Endodermal cell (in vitro differentiated cells): ENCODE results near the gene TIGD1. TPM values are rescaled to one million over a fixed set of nuclear protein-coding genes. Genes with fewer than 3 reads are reported as not detected.
"Not testable (repeated sequence)": the region's sequence is repeated elsewhere in the genome, so short reads cannot be mapped to it uniquely, and the experiment has no call there.

Experiments used
- DNase-seq: peaks from one replicate; pipeline ENCODE4 v3.0.0-alpha.2; 2017
- H3K27ac ChIP-seq: 2 replicates; pipeline ENCODE4 v1.5.1; 2013; ENCODE audit warnings: mild to moderate bottlenecking, low read depth, low read length, moderate library complexity
- H3K27me3 ChIP-seq: 2 replicates; pipeline ENCODE4 v1.6.1; 2013; ENCODE audit warnings: mild to moderate bottlenecking, low read length, moderate library complexity; ENCODE audit not compliant: insufficient read depth, control insufficient read depth, poor library complexity, severe bottlenecking
- H3K36me3 ChIP-seq: 2 replicates; pipeline ENCODE4 v1.7.0; 2013; ENCODE audit warnings: mild to moderate bottlenecking, low read length, moderate library complexity; ENCODE audit not compliant: control insufficient read depth, insufficient read depth
- H3K4me1 ChIP-seq: one replicate; pipeline ENCODE4 v1.7.0; 2013; ENCODE audit warnings: low read length; ENCODE audit not compliant: control insufficient read depth, insufficient read depth
- H3K4me3 ChIP-seq: 2 replicates; pipeline ENCODE4 v1.5.1; 2013; ENCODE audit warnings: mild to moderate bottlenecking, low read length, moderate library complexity
- H3K9ac ChIP-seq: 2 replicates; pipeline ENCODE4 v1.6.1; 2013; ENCODE audit warnings: mild to moderate bottlenecking, low read length, moderate library complexity; ENCODE audit not compliant: poor library complexity, severe bottlenecking; ENCODE audit errors: extremely low read depth
- H3K9me3 ChIP-seq: 2 replicates; pipeline ENCODE4 v1.6.1; 2013; ENCODE audit warnings: mild to moderate bottlenecking, low read length, moderate library complexity; ENCODE audit not compliant: control insufficient read depth
- H3K27ac Mint-ChIP-seq: 2 replicates; pipeline ENCODE4 v1.8.0; 2020; ENCODE audit warnings: mixed read lengths
- H3K27me3 Mint-ChIP-seq: 2 replicates; pipeline ENCODE4 v1.8.0; 2021; ENCODE audit warnings: mild to moderate bottlenecking, mixed read lengths; ENCODE audit not compliant: insufficient read depth
- H3K36me3 Mint-ChIP-seq: 2 replicates; pipeline ENCODE4 v1.8.0; 2020; ENCODE audit warnings: low read depth, mixed read lengths
- H3K4me1 Mint-ChIP-seq: 2 replicates; pipeline ENCODE4 v1.8.0; 2020; ENCODE audit warnings: mixed read lengths
- H3K4me3 Mint-ChIP-seq: 2 replicates; pipeline ENCODE4 v1.8.0; 2020; ENCODE audit warnings: mild to moderate bottlenecking, moderate library complexity, mixed read lengths
- H3K9me3 Mint-ChIP-seq: 2 replicates; pipeline ENCODE4 v1.8.0; 2020; ENCODE audit warnings: mild to moderate bottlenecking, mixed read lengths
- WGBS, 2 experiments: methylation state at CpG; one replicate each; pipeline versions ENCODE4 v1.1.5 to v1.1.7; 2013; ENCODE audit warnings: missing lambda C conversion rate in 2 of 2, mixed read lengths in 1 of 2; ENCODE audit not compliant: insufficient coverage in 1 of 2, insufficient read length in 1 of 2; 5-methylcytosine and 5-hydroxymethylcytosine counted together
- total RNA-seq, 2 donors: library from RNA; stranded (reverse); fragmentation: NEBNext Ultra II Directional in 1 of 2; extraction: Animal tissue kit (Norgen Biotek cat#: 25700) in 1 of 2; gene quantifications; 2 replicates in 1 of 2; 3 replicates in 1 of 2; pipeline ENCODE4 v1.2.1, GENCODE V29; 2021
- TF ChIP-seq, protein P1 (sequence below): fragments of 200-600 bp; sonication (generic); conservative IDR thresholded peaks from 2 replicates; pipeline ENCODE4 v1.5.0; 2021; ENCODE audit warnings: antibody characterized with exemption, mild to moderate bottlenecking

The TIGD1 gene
- total RNA-seq, 2 donors from 2014 or later, result 6.5 to 6.7 TPM

DNA sequence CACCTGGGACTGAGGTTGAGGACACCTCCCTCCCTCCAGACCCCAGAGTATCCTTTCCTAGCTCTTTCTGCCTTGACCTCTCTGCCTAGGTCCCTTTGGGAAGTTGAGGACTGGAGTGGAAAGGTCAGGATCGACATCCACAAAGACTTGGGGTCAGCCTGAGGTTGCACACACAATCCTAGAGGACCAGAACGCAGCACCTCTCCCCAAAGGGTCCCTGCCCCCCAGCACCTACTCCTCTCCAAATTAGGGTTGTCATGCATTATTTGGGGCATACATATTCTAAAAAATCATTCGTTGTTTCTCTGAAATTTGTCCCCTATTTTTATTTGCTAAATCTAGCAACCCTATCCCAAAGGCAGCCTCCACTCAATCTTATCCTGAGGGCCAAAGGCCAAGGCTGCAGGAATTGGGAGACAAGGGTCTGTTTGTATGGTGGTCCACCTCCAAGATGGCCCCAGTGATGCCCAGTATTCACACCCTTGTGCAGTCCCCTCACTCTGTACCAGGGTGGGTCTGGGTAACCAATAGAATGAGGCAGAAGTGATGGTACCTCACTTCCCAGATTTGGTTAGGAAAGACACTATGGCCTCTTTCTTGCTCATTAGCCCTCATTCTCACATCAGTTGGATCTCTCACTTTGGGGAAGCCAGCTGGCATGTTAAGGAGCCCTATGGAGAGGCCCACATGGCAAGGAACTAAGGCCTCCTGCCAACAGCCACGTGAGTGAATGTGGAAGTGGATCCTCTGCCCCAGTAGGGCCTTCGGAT, 14.4 kb downstream of the TIGD1 start:
- 75 to 87% methylated on average over 2 to 5 of the region's 5 CpGs for WGBS, 2 experiments
- Histone ChIP-seq H3K27me3 (no peaks in the 10 kb centered on the region), H3K4me1 (no peaks in the 10 kb centered on the region), H3K4me3 (no peak overlapping the region), H3K36me3 (no peaks in the 10 kb centered on the region), H3K27ac (no peak overlapping the region), H3K9me3 (peaks cover 6% of the 10 kb centered on the region), H3K9ac (no peak overlapping the region)
- Mint-ChIP-seq H3K4me3 (no peak overlapping the region), H3K4me1 (peaks cover 6% of the 10 kb centered on the region), H3K27ac (no peak overlapping the region), H3K9me3 (peaks cover 2% of the 10 kb centered on the region), H3K27me3 (peaks cover 2% of the 10 kb centered on the region), H3K36me3 (no peaks in the 10 kb centered on the region)
- DNase-seq, result no peak
- TF ChIP-seq, protein P1, sequence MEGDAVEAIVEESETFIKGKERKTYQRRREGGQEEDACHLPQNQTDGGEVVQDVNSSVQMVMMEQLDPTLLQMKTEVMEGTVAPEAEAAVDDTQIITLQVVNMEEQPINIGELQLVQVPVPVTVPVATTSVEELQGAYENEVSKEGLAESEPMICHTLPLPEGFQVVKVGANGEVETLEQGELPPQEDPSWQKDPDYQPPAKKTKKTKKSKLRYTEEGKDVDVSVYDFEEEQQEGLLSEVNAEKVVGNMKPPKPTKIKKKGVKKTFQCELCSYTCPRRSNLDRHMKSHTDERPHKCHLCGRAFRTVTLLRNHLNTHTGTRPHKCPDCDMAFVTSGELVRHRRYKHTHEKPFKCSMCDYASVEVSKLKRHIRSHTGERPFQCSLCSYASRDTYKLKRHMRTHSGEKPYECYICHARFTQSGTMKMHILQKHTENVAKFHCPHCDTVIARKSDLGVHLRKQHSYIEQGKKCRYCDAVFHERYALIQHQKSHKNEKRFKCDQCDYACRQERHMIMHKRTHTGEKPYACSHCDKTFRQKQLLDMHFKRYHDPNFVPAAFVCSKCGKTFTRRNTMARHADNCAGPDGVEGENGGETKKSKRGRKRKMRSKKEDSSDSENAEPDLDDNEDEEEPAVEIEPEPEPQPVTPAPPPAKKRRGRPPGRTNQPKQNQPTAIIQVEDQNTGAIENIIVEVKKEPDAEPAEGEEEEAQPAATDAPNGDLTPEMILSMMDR, result no peak

DNA sequence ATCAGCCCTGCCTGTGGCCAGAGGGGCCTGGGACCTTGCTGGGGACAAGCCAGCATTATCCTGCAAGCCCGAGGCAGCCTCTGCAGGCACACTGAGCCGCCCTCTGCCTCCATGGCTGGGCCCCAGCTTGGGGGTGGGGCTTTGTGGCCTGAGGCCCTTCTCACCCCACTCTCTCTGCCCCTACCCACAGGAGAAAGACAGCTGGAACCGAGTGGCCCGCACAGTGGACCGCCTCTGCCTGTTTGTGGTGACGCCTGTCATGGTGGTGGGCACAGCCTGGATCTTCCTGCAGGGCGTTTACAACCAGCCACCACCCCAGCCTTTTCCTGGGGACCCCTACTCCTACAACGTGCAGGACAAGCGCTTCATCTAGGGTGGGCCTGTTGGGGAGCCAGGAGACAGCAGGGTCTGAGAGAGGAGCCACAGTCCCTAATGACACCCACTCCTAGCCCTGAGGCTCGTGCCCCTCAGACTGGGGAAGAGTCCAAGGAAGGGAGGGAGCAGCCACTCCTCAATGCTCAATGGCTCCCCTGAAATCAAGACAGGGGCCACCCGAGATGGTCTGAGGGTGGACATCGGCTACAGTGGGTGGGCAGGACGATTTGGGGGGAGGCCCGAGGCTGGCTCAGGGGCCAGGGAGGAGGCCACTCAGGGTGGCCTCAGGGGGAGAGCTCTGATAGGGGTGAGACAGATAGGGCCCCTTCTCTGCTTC, 15.3 kb downstream of the TIGD1 start:
- WGBS, 2 experiments, result 86 to 93% methylated on average over 5 to 14 of the region's 14 CpGs
- Histone ChIP-seq H3K9ac (no peak overlapping the region), H3K4me1 (no peaks in the 10 kb centered on the region), H3K36me3 (no peaks in the 10 kb centered on the region), H3K4me3 (no peak overlapping the region), H3K27me3 (no peaks in the 10 kb centered on the region), H3K27ac (no peak overlapping the region), H3K9me3 (peaks cover 6% of the 10 kb centered on the region)
- TF ChIP-seq, protein P1, result no peak
- H3K9me3 Mint-ChIP-seq, result peaks cover 2% of the 10 kb centered on the region
- H3K4me1 Mint-ChIP-seq, result peaks cover 6% of the 10 kb centered on the region
- H3K4me3 Mint-ChIP-seq, result no peak overlapping the region
- H3K27me3 Mint-ChIP-seq, result peaks cover 2% of the 10 kb centered on the region
- no peak overlapping the region for H3K27ac Mint-ChIP-seq
- DNase-seq, result no peak
- H3K36me3 Mint-ChIP-seq, result no peaks in the 10 kb centered on the region

DNA sequence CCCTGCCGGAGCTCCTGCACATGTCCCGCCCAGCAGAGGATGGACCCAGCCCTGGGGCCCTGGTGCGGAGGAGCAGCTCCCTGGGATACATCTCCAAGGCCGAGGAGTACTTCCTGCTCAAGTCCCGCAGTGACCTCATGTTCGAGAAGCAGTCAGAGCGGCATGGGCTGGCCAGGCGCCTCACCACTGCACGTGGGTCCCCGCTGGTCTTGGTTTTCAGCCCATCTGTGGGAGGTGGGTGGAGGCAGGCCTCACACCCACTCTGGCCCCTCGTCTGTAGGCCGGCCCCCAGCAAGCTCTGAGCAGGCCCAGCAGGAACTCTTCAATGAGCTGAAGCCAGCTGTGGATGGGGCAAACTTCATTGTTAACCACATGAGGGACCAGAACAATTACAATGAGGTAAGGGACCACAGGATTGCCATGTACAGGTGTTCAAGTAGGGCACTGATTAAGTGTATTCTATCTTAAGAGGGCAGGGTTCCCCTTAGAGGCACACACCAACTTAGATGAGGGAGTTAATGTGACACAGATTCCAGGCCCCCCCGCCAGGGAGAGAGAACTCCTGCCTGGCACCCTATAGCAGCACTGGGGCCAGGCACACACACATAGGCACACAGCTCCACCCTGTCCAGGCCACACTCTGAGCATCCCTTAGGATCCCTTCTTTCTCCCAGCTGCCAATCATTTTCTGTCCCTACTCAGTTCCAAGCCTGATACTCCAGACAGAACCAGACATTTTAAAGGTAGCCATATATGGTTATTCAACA, 16.2 kb downstream of the TIGD1 start:
- H3K4me1 Mint-ChIP-seq, result peaks cover 6% of the 10 kb centered on the region
- no peak overlapping the region for H3K27ac Mint-ChIP-seq
- Histone ChIP-seq H3K27me3 (no peaks in the 10 kb centered on the region), H3K9ac (no peak overlapping the region), H3K36me3 (no peaks in the 10 kb centered on the region), H3K27ac (no peak overlapping the region), H3K4me1 (no peaks in the 10 kb centered on the region), H3K9me3 (peaks cover 6% of the 10 kb centered on the region), H3K4me3 (no peak overlapping the region)
- no peaks in the 10 kb centered on the region for H3K36me3 Mint-ChIP-seq
- WGBS, 2 experiments, result 88% methylated on average over 3 to 13 of the region's 13 CpGs
- no peak overlapping the region for H3K4me3 Mint-ChIP-seq
- DNase-seq, result no peak
- TF ChIP-seq, protein P1, result no peak
- H3K27me3 Mint-ChIP-seq, result peaks cover 3% of the 10 kb centered on the region
- H3K9me3 Mint-ChIP-seq, result peaks cover 2% of the 10 kb centered on the region

DNA sequence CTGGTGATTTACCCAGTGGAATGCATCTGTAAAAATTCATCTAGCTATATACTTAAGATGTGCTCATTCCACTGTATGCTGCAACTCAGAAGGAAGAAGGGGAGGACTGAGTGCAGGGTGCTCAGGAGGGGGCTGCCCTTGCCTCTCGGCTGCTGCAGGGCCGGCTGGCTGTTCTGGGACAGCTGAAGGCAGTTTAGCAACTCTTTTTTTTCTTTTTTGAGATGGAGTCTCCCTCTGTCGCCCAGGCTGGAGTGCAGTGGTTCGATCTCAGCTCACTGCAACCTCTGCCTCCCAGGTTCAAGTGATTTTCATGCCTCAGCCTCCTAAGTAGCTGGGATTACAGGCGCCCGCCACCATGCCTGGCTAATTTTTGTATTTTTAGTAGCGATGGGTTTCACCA, 17.5 kb downstream of the TIGD1 start:
- H3K36me3 Mint-ChIP-seq, H3K27me3 ChIP-seq, DNase-seq, H3K4me3 Mint-ChIP-seq, H3K27ac ChIP-seq, H3K9me3 Mint-ChIP-seq, H3K9me3 ChIP-seq, H3K27ac Mint-ChIP-seq, H3K4me3 ChIP-seq, H3K4me1 ChIP-seq, H3K9ac ChIP-seq, H3K4me1 Mint-ChIP-seq, H3K36me3 ChIP-seq: not testable (repeated sequence)
- peaks cover 14% of the 10 kb centered on the region for H3K27me3 Mint-ChIP-seq
- 84 to 92% methylated on average over 7 of the region's 7 CpGs for WGBS, 2 experiments
